Measurements from ENCODE around the gene STARD3.

DNA sequence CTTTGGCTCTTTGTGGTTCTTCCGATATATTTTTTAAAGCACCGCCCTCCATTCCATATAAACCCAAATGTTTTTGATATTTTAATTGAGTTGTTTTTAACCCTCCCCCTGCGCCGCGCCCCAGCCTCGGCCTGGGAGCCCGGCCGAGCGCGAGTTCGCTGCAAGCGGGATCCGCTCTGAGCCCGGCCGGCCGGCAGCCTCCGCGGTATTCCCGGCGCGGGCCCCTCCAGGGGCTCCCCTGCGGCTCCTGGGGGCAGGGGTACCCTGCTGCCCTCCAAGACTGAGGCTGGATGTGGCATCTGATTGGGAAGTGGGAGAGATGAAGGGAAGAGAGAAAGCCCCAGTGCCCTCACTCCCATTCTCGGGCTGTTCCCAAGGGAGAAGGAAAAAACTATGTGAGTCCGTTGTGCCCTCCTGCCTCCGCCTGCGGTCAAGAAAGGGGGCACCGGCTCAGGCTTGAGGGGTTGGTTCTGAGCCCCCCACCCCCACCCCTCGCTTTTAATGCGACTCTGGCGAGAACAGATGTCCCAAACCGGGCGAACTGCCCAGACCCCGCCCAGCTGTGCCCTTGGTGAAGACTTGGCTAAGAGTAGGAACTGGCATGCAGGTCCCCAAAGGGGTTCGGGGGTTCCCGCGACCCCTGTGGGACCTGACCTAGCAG is 37.8 kb upstream of the STARD3 start:
- TF ChIP-seq, protein P1, sequence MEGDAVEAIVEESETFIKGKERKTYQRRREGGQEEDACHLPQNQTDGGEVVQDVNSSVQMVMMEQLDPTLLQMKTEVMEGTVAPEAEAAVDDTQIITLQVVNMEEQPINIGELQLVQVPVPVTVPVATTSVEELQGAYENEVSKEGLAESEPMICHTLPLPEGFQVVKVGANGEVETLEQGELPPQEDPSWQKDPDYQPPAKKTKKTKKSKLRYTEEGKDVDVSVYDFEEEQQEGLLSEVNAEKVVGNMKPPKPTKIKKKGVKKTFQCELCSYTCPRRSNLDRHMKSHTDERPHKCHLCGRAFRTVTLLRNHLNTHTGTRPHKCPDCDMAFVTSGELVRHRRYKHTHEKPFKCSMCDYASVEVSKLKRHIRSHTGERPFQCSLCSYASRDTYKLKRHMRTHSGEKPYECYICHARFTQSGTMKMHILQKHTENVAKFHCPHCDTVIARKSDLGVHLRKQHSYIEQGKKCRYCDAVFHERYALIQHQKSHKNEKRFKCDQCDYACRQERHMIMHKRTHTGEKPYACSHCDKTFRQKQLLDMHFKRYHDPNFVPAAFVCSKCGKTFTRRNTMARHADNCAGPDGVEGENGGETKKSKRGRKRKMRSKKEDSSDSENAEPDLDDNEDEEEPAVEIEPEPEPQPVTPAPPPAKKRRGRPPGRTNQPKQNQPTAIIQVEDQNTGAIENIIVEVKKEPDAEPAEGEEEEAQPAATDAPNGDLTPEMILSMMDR (conservative IDR thresholded peaks at IDR 0.05 in 1 of 2, IDR thresholded peaks at IDR 0.05 in 1 of 2; ENCODE audit: extremely low read depth in 1 of 2, insufficient read depth in 1 of 2, low read depth in 1 of 2, low read length in 2 of 2): no peak
- peak; percentile 78 for TF ChIP-seq EZH2 (IDR thresholded peaks at IDR 0.05; ENCODE audit: borderline replicate concordance, low read length)

All from mammary epithelial cell (primary cell).